Measurements from ENCODE around the gene FRMD4A. TPM values are rescaled to one million over a fixed set of nuclear protein-coding genes. Genes with fewer than 3 reads are reported as not detected.

Gene FRMD4A
- total RNA-seq, 4 donors from 2014 or later = 5.6 to 34.1 (median 19.4) TPM

DNA sequence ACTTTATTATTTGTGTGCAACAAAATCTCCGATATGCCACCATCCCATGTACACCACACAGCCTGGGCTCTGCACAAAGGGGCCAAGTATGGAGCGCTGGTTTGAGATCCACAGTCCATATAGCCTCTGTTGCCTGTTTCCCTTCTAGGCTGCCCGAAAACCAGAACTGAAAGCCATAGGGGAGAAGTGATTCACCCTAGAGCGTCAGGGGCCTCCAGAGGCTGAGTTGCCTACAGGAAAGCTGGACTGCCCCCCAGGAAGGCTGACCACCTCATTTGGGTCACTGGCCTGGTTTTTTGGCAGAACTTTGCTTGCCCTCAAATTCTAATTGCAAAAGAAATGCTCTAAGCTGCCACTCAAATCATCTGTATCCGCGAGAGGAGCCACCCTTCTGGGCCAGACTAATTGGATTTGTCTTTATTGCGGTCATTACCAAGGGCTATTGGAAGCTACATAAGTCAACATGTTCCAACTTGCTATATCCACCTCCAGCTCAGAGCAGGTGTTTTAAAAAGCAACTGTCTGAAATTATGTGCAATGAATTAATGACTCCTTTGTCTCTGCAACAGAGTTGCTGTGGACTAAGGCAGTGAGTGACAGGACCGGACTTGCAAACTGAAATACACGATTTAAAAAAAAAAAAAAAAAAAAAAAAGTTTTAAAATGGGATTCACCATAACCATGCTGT, 28.3 kb upstream of the FRMD4A start:
- no peak for DNase-seq
- no peaks in the 10 kb centered on the region for H3K27me3 ChIP-seq
- no peak overlapping the region for H3K4me3 ChIP-seq
- H3K27ac ChIP-seq = no peak overlapping the region
- intact Hi-C loops (cut with DNase I; ENCODE audit: low total_unique reads) = no loop called here
- TF ChIP-seq POLR2A (IDR thresholded peaks at IDR 0.05) = no peak
- TF ChIP-seq, protein P1, sequence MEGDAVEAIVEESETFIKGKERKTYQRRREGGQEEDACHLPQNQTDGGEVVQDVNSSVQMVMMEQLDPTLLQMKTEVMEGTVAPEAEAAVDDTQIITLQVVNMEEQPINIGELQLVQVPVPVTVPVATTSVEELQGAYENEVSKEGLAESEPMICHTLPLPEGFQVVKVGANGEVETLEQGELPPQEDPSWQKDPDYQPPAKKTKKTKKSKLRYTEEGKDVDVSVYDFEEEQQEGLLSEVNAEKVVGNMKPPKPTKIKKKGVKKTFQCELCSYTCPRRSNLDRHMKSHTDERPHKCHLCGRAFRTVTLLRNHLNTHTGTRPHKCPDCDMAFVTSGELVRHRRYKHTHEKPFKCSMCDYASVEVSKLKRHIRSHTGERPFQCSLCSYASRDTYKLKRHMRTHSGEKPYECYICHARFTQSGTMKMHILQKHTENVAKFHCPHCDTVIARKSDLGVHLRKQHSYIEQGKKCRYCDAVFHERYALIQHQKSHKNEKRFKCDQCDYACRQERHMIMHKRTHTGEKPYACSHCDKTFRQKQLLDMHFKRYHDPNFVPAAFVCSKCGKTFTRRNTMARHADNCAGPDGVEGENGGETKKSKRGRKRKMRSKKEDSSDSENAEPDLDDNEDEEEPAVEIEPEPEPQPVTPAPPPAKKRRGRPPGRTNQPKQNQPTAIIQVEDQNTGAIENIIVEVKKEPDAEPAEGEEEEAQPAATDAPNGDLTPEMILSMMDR (IDR thresholded peaks at IDR 0.05) = no peak
- no peaks in the 10 kb centered on the region for H3K9me3 ChIP-seq
- no peaks in the 10 kb centered on the region for H3K4me1 ChIP-seq
- H3K36me3 ChIP-seq = no peaks in the 10 kb centered on the region

DNA sequence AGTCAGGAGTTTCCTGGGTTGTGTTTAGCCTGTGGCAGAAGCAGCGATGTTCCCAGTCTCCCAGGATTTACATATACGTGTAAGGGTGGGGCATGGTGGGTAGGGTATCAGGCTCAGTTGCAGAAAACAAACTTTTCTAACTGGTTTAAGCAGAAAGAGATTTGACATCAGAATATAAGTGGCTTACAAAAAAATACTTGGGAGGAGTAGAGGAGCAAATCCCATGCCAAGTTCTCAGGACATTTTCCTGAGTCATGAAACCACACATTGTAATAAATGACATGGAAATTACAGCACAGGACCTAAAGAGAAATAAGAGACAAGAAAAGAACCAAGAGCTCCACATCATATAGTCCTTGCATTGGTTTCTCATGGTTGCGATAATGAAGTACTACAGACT, 26.2 kb upstream of the FRMD4A start:
- H3K4me1 ChIP-seq = no peaks in the 10 kb centered on the region
- TF ChIP-seq, protein P1 (IDR thresholded peaks at IDR 0.05) = no peak
- TF ChIP-seq POLR2A (IDR thresholded peaks at IDR 0.05) = no peak
- no peaks in the 10 kb centered on the region for H3K36me3 ChIP-seq
- no peak overlapping the region for H3K27ac ChIP-seq
- no peak overlapping the region for H3K4me3 ChIP-seq
- intact Hi-C loops (cut with DNase I; ENCODE audit: low total_unique reads) = no loop called here
- no peak for DNase-seq
- H3K9me3 ChIP-seq = no peaks in the 10 kb centered on the region
- H3K27me3 ChIP-seq = no peaks in the 10 kb centered on the region

DNA sequence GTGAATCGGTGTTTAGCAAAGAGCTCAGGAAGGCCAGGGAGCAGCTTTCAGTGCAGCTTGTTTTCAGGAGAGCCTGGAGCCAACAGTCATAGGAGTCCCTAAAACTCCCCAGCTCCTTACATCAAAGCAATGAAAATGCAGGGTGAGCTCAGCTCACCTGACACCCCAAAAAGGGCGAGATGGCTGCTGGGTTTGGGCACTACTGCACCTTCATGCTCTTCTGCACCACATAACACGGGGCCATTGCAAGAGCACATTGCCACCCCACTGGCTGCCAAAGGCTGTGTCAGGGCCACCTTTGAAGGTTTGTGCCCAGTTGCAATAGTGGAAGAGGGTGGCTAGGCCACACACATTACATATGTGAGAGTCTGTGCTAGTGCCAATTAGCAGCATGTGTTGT, 25.0 kb upstream of the FRMD4A start:
- no peak for DNase-seq
- H3K36me3 ChIP-seq = no peaks in the 10 kb centered on the region
- no peaks in the 10 kb centered on the region for H3K27me3 ChIP-seq
- TF ChIP-seq POLR2A (IDR thresholded peaks at IDR 0.05) = no peak
- TF ChIP-seq, protein P1 (IDR thresholded peaks at IDR 0.05) = no peak
- intact Hi-C loops (cut with DNase I; ENCODE audit: low total_unique reads) = no loop called here
- H3K9me3 ChIP-seq = no peaks in the 10 kb centered on the region
- no peak overlapping the region for H3K27ac ChIP-seq
- no peaks in the 10 kb centered on the region for H3K4me1 ChIP-seq
- H3K4me3 ChIP-seq = no peak overlapping the region

DNA sequence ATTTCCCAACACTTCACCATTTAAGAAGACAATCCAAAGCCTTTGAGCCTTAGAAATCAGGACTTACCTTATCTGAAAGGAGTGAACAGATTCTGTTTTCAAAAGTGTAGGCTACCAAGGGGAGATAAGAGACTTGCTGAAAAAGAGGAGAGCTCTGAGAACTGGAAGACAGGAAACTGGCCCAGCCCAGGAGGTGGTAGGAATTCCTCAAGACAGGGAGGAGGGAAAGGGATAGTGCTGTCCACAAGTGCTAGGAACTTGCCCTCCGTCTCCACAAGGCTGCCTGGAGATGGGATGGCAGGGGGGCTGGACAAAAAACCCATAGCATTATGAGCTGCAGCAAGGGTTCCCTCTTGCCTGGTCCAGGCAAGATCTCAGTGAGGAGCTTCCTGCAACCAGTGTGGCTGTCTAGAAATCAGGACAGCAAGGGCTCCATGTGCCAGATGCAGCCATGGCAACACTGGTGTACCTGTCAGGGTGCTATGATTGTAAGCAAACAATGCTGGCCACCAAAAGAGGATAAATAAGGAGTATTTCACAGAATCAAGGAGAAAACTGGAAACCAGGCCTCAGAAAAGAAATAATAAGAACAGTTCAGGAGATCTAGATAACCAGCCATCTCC, 22.7 kb upstream of the FRMD4A start:
- no peaks in the 10 kb centered on the region for H3K36me3 ChIP-seq
- intact Hi-C loops (cut with DNase I; ENCODE audit: low total_unique reads) = no loop called here
- no peaks in the 10 kb centered on the region for H3K9me3 ChIP-seq
- TF ChIP-seq POLR2A (IDR thresholded peaks at IDR 0.05) = no peak
- TF ChIP-seq, protein P1 (IDR thresholded peaks at IDR 0.05) = no peak
- no peaks in the 10 kb centered on the region for H3K4me1 ChIP-seq
- no peak overlapping the region for H3K4me3 ChIP-seq
- H3K27me3 ChIP-seq = no peaks in the 10 kb centered on the region
- DNase-seq = no peak
- H3K27ac ChIP-seq = no peak overlapping the region

DNA sequence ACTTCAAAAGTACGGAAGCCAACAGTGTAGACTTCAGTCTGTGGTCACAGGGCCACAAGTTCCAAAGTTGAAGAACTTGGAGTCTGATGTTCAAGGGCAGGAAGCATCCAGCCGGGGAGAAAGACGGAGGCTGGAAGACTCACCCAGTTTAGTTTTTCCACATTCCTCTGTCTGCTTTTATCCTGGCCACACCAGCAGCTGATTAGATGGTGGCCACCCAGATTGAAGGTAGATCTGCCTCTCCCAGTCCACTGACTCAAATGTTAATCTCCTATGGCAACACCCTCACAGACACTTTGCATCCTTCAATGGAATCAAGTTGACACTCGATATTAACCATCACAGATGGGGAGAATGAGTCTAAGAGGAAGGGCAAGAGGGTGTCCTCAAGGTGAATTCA, 19.3 kb upstream of the FRMD4A start:
- no peaks in the 10 kb centered on the region for H3K4me1 ChIP-seq
- H3K36me3 ChIP-seq = no peaks in the 10 kb centered on the region
- no peak for TF ChIP-seq POLR2A (IDR thresholded peaks at IDR 0.05)
- TF ChIP-seq, protein P1 (IDR thresholded peaks at IDR 0.05) = no peak
- no peak overlapping the region for H3K4me3 ChIP-seq
- no peaks in the 10 kb centered on the region for H3K9me3 ChIP-seq
- intact Hi-C loops (cut with DNase I; ENCODE audit: low total_unique reads) = no loop called here
- no peaks in the 10 kb centered on the region for H3K27me3 ChIP-seq
- H3K27ac ChIP-seq = no peak overlapping the region
- DNase-seq = no peak

All from uterus (tissue), 4 donors.